Suppressor macrophage (primary cell): ENCODE results near the gene CATSPERZ.
"Not testable (repeated sequence)": the region's sequence is repeated elsewhere in the genome, so short reads cannot be mapped to it uniquely, and the experiment has no call there.

Source experiments
- DNase-seq, 4 experiments: peaks; one replicate each; pipeline ENCODE4 v3.0.0-alpha.2; 2020 to 2022

The CATSPERZ gene

DNA sequence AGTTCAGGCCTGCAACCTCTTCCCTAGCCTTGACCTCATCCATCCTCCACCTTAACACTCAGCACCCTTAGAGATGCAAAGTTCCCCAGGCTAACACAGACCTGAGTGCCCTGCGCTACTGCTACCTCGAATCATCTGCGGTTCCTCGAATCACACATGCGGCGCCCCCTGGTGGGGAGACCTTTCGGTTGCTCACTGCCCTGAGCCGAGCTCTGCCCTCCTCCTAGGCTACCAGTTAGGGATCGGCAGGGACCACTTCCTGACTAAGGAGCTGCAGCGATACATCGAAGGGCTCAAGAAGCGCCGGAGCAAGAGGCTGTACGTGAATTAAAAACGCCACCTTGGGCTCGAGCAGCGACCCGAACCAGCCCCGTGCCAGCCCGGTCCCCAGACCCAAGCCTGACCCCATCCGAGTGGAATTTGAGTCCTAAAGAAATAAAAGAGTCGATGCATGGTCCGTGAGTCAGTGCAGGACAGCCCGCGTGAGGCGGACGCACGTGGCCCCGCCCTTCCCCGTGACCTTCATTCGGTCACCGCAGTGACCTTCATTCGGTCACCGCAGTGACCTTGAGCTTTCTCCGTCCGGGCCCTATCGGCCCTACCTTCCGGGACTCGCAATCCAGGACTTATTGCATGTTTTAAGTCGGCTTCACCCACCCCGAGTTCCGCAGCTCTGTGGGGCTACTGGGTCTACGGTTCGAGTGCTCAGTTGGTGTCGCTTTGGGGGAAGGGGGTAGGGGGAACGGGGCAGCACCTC lies 4.3 kb downstream of the CATSPERZ start:
- DNase-seq, result peak; percentile 96 to 98 (median 97)

- DNase-seq, result peak; percentile 99 to 100 (median 100)
Observed at GRCh38 chr11:64305075-64305690, 5.0 kb downstream of the CATSPERZ start, which contains the start of gene ESRRA. Gene ESRRA (plus strand): TSS chr11:64305524. CDS start chr11:64307180, 1,656 bp downstream.

DNA sequence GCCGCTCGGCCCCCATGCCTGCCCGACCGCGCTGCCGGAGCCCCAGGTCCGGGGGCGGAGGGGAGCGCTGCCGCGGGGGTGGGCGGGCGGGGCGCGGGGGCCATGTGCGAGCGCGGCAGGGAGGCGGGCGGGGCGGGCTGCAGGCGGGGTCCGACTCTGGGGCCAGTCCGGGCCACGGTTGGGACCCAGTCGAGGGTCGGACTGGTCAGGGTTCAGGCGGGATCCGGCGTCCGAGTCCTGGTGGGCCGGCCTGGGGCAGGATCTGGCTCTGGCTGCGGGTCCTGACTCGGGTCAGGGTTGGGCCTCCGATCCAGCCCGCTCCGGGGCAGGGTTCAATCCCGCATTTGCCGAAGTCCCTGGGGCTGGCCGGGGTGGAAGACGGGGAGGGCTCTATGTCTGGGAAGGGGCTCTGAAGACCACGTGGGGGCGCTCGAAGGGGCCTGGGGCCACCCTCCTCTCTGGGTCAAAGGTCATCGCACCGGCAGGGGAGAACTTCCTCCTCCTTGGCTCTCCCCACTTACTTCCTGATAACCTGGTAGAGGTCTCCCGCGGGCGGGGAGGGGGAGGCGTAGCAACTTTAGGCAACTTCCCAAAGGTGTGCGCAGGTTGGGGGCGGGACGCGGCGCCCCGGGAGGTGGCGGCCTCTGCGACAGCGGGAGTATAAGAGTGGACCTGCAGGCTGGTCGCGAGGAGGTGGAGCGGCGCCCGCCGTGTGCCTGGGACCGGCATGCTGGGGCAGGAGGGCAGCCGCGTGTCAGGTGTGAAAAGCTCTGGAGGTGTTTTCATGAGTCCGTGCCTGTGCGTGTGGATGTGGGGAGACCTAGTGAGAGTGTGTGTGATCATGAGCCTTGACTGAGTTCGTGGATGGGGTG lies 5.8 kb downstream of the CATSPERZ start:
- DNase-seq, result peak; percentile 60 to 80 (median 68)

DNA sequence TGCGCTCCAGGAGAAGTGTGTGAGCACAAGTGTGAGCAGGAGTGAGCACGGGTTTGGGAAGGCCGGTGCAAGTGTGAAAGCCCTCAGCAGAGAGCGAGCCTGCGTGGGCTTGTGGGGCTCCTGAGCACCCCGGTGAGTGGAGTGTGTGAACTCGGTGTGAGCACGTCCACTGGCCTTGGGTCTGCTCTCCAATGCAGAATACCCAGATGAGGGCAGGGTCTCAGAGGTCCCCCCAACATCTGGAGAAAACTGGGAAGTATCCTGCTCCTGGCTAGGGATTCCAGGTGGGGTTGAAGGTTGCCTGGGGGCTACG lies 6.4 kb downstream of the CATSPERZ start:
- DNase-seq, result no peak

GRCh38 chr11:64306876-64307622 lies 6.9 kb downstream of the CATSPERZ start:
- DNase-seq, result no peak

GRCh38 chr11:64307795-64308194 lies 7.6 kb downstream of the CATSPERZ start:
- not testable (repeated sequence) for DNase-seq

- no peak for DNase-seq
Observed at GRCh38 chr11:64312947-64313346, 12.8 kb downstream of the CATSPERZ start.

DNA sequence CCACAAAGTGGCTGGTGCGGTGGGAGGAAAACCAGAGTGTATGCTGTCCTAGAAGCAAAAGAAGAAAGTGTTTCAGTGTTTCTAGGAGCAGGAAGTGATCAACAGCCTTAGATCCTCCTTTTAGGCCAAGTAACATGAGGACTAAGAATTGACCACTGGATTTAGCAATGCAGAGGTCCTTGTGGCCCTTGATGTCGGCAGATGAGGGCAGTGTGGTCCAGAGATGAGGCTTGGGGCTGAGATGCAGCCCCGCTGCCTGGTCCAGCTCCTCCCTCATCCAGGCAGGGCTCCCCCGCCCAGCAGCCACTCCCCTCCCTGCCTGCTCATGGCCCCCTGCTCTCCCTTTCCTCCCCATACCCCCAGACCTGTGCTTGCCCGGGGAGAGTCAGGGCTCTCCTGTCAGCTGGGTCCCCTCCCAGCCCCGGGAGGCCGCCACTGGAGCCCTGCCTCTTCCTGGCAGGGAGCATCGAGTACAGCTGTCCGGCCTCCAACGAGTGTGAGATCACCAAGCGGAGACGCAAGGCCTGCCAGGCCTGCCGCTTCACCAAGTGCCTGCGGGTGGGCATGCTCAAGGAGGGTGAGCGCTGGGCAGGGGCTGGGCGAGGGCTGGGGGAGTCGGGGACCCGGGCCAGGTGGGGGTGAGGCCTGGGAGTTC lies 13.5 kb downstream of the CATSPERZ start:
- no peak for DNase-seq

DNA sequence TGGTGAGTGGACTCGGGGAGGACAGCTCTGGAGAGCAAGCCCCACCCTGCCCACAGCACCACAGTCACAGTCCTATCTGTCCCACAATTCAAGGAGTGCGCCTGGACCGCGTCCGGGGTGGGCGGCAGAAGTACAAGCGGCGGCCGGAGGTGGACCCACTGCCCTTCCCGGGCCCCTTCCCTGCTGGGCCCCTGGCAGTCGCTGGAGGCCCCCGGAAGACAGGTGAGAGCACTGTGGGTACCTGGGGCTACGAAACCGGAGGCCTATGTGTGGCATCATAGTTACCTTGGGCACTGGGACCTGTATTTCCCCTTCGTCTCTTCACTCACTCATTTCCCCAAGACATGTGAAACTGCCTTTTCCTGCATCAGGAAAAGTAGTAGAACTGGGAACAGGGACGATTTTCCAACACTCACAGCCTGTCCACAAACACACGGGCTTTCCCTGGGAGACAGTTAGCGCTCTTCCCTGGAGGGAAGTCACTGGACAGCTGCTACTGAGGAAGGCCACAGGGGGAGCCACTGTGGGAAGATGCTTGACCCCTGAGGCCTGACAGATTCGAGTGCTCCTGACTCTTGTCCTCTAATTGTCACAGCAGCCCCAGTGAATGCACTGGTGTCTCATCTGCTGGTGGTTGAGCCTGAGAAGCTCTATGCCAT lies 14.1 kb downstream of the CATSPERZ start:
- DNase-seq, result peak in 1 of 4 experiments; percentile 34

DNA sequence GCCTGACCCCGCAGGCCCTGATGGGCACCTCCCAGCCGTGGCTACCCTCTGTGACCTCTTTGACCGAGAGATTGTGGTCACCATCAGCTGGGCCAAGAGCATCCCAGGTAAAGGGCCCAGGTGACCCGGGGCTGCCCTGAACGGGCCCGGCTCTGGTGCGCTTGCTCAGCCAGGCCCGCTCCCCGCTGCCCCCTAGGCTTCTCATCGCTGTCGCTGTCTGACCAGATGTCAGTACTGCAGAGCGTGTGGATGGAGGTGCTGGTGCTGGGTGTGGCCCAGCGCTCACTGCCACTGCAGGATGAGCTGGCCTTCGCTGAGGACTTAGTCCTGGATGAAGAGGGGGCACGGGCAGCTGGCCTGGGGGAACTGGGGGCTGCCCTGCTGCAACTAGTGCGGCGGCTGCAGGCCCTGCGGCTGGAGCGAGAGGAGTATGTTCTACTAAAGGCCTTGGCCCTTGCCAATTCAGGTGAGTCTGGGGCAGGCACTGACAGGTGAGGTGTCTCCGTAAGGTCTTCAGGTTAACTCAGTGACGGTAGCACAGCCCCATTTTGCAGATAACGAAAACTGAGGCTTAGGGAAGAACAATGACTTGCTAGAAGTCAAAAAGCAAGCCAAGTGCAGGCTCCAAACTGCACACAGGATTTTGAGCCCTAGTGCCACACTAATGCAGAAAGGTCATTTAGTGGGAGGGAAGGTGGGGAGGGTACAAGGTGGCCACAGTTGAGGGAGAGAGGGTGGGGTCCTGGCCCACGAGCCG lies 14.8 kb downstream of the CATSPERZ start:
- no peak for DNase-seq

- not testable (repeated sequence) for DNase-seq
Observed at GRCh38 chr11:64315667-64316526, 15.7 kb downstream of the CATSPERZ start.

DNA sequence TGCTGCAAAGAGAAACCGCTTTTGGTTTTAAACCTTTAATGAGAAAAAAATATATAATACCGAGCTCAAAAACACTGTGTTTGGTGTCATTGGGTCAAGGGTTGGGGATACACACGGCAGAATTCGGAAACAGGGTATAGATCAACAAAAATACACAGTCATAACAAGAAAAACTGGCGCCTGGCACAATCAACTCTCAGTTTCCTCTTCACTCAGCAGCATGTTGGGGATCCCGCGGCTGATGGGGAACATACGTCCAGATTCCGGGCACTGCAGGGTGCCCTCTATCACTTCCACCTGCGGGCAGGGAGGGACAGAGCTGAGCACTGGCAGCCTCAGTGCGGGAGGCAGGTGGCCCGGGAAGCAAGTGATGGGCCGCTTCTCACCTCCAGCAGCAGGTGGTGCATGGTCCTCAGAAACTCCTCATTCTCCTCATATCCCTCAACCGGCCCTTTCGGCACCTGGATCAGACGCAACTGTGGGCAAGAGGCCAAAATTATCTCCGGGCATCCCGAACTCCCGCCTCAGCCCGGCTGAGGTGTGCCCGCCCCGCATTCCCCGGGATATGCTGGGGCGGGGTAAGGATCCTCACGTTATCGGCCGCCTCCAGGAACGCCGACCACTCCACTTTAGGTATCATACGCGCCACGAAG lies 16.6 kb downstream of the CATSPERZ start:
- peak in 1 of 4 experiments; percentile 17 for DNase-seq

DNA sequence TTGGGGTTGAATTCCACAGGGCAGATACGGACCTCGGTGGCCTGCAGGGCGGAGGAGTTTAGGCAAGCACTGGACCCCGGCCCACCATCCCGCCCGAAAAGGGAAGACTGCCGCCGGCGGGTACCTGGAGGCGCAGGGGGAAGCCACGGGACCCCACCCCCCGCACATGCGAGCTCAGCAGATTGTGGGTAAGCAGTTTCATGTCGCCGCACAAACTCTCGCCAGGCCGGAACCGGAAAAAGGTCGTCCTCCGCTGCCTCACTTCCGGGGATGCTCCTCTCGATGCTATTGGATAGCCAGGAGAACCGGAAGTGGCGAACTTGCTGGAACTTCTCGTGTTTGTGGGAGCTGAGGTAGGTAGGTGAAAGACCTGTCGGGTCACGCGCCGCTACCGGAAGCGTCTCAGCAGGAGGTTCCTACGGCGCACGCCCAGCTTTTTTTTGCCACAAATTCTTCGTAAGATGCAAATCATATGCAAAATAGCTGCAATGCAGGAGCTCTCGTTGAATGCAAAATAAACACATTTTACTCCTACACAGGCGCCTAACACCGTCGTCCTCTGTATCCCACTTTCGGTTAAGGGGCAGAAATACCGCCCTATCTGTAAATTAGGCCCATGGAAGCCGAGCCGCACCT lies 17.3 kb downstream of the CATSPERZ start, which contains the start of gene TRMT112:
Gene TRMT112, minus strand, starts transcription at position 235 of the 636 bp plus-strand sequence. Its CDS starts 33 bp downstream, at position 202.
- peak; percentile 95 to 99 (median 96) for DNase-seq

DNA sequence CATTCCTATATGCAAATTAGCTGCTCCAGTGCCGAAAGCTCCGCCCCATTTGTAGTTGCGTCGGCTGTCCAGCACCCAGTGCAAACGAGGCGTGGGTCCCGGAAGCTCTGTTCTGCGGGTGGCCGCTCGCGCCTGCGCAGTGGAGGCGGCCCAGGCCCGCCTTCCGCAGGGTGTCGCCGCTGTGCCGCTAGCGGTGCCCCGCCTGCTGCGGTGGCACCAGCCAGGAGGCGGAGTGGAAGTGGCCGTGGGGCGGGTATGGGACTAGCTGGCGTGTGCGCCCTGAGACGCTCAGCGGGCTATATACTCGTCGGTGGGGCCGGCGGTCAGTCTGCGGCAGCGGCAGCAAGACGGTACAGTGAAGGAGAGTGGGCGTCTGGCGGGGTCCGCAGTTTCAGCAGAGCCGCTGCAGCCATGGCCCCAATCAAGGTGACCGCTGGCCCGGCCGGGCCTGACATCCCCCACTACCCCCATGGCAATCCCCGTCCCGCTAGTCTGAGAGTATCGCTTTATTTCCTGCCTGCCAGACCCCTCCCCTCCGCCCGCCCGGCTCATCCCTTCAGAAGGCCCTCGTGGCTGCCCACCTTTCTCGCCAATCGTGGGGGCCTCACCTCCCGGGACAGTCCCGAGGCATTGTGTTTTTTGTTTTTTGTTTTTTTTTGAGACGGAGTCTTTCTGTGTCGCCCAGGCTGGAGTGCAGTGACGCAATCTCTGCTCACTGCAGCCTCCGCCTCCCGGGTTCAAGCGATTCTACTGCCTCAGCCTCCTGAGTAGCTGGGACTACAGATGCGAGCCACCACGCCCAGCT lies 18.0 kb downstream of the CATSPERZ start, which contains the start of gene PRDX5:
Gene PRDX5, plus strand, starts transcription at position 161 of the 805 bp plus-strand sequence. Its CDS starts 95 bp downstream, at position 256.
- peak; percentile 99 for DNase-seq

- peak in 2 of 4 experiments; percentile 33 to 34 for DNase-seq
Observed at GRCh38 chr11:64318766-64319761, 18.9 kb downstream of the CATSPERZ start.

DNA sequence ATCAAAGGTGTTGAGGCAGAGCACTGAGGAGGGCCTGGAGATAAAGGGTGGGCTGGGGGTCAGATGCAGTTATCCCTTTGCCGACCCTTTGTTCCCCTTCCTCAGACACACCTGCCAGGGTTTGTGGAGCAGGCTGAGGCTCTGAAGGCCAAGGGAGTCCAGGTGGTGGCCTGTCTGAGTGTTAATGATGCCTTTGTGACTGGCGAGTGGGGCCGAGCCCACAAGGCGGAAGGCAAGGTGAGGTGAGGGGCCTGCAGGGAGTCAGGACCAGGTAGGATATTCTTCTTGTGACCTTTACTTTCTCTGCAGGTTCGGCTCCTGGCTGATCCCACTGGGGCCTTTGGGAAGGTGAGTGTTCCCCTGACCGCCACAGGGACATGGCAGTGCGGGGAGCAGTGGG lies 20.4 kb downstream of the CATSPERZ start:
- DNase-seq, result no peak
